ENCODE data around the gene PRSS27.

DNA sequence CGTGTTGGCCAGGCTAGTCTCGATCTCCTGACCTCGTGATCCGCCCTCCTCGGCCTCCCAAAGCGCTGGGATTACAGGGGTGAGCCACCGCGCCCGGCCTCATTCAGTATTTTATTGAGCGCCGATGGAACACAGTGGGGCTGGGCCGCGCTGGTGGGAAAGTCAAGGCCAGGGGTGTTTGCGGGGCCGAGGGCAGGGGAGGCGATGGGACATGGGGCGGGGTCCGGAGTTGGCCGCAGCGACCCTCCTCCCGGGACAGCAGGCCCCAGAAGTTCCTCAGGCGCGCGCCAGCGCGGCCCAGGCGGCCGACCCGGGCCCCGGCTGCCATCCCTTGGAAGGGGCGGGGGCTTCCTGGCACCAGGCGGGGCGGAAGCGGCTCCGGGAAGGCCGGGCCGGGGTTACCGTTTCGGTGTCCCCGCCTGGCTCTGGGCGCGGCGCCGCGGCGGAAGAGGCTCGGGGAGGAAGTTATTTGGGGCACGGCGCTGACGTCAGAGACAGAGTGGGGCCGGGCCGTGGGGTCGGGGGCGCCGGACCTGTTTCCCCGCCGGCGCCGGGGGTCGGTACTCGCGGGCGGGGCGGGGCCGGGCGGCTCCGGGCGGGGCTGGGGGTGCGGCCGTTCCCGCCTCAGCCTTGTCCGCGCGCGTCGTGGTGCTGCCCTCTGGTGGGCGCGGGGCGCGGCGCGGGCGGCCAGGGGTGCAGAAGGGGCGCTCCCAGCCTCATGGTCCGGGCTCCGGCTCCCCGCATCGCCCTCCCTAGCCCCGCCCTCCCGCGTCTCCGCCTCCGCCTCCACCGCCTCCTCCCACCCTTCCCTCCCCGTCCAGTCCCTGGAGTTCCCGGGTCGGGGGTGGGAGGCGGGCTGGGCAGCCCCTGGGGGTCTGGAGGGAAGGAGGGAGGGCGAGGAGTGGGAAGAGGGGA, 952 bp upstream of the PRSS27 start:
- TF ChIP-seq, protein P1, sequence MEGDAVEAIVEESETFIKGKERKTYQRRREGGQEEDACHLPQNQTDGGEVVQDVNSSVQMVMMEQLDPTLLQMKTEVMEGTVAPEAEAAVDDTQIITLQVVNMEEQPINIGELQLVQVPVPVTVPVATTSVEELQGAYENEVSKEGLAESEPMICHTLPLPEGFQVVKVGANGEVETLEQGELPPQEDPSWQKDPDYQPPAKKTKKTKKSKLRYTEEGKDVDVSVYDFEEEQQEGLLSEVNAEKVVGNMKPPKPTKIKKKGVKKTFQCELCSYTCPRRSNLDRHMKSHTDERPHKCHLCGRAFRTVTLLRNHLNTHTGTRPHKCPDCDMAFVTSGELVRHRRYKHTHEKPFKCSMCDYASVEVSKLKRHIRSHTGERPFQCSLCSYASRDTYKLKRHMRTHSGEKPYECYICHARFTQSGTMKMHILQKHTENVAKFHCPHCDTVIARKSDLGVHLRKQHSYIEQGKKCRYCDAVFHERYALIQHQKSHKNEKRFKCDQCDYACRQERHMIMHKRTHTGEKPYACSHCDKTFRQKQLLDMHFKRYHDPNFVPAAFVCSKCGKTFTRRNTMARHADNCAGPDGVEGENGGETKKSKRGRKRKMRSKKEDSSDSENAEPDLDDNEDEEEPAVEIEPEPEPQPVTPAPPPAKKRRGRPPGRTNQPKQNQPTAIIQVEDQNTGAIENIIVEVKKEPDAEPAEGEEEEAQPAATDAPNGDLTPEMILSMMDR (conservative IDR thresholded peaks at IDR 0.05; ENCODE audit: low read depth, low read length), result peak; percentile 58
- TF ChIP-seq POLR2A (IDR thresholded peaks at IDR 0.05; ENCODE audit: low read depth, low read length), result peak; percentile 34; the same call in 1 of the 2 replicates
- TF ChIP-seq, protein P2, sequence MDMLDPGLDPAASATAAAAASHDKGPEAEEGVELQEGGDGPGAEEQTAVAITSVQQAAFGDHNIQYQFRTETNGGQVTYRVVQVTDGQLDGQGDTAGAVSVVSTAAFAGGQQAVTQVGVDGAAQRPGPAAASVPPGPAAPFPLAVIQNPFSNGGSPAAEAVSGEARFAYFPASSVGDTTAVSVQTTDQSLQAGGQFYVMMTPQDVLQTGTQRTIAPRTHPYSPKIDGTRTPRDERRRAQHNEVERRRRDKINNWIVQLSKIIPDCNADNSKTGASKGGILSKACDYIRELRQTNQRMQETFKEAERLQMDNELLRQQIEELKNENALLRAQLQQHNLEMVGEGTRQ (IDR thresholded peaks at IDR 0.05; ENCODE audit: low read depth, low read length), result no peak
- TF ChIP-seq RAD21 (IDR thresholded peaks at IDR 0.05; ENCODE audit: low read length), result peak; percentile 30; the same call in 1 of the 2 replicates
- TF ChIP-seq RCOR1 (IDR thresholded peaks at IDR 0.05; ENCODE audit: insufficient replicate concordance, low read length), result no peak
- no peak for TF ChIP-seq FOS (IDR thresholded peaks at IDR 0.05; ENCODE audit: low read depth, low read length)
- no peak for TF ChIP-seq MXI1 (IDR thresholded peaks at IDR 0.05; ENCODE audit: borderline replicate concordance, low read depth, low read length)
- peak; percentile 24; the same call in 1 of the 2 replicates for TF ChIP-seq SMC3 (IDR thresholded peaks at IDR 0.05; ENCODE audit: low read depth, low read length)
- TF ChIP-seq MAFK (IDR thresholded peaks at IDR 0.05; ENCODE audit: low read depth, low read length), result no peak
- no peak for TF ChIP-seq BHLHE40 (IDR thresholded peaks at IDR 0.05; ENCODE audit: low read depth, low read length)
- TF ChIP-seq NFE2L2 (IDR thresholded peaks at IDR 0.05; ENCODE audit: low read depth, low read length), result no peak
- TF ChIP-seq MAZ (IDR thresholded peaks at IDR 0.05; ENCODE audit: borderline replicate concordance, low read depth, low read length), result peak; percentile 53; the same call in 1 of the 2 replicates
- TF ChIP-seq, protein P3, sequence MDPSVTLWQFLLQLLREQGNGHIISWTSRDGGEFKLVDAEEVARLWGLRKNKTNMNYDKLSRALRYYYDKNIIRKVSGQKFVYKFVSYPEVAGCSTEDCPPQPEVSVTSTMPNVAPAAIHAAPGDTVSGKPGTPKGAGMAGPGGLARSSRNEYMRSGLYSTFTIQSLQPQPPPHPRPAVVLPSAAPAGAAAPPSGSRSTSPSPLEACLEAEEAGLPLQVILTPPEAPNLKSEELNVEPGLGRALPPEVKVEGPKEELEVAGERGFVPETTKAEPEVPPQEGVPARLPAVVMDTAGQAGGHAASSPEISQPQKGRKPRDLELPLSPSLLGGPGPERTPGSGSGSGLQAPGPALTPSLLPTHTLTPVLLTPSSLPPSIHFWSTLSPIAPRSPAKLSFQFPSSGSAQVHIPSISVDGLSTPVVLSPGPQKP (IDR thresholded peaks at IDR 0.05; ENCODE audit: borderline replicate concordance, low read depth, low read length), result no peak
